H9 (cell line): ENCODE data around the gene MARCHF10. TPM values are rescaled to one million over a fixed set of nuclear protein-coding genes. Genes with fewer than 3 reads are reported as not detected.

Source experiments
- DNase-seq: peaks from one replicate; pipeline ENCODE4 v3.0.0-alpha.2; 2017
- H2AFZ ChIP-seq: one replicate; pipeline ENCODE4 v1.6.1; 2013; ENCODE audit warnings: mild to moderate bottlenecking, low read length, control low read depth, moderate library complexity
- H2AK5ac ChIP-seq: 2 replicates; pipeline ENCODE4 v1.6.1; 2013; ENCODE audit warnings: low read length, control low read depth, mixed read lengths; ENCODE audit not compliant: insufficient read length
- H2BK120ac ChIP-seq: one replicate; pipeline ENCODE4 v1.6.1; 2013; ENCODE audit warnings: low read depth, mild to moderate bottlenecking, low read length, control low read depth, inconsistent platforms; ENCODE audit not compliant: poor library complexity, severe bottlenecking
- H2BK12ac ChIP-seq: 2 replicates; pipeline ENCODE4 v1.6.1; 2013; ENCODE audit warnings: low read length, control low read depth, mixed read lengths, low read depth; ENCODE audit not compliant: insufficient read length
- H2BK15ac ChIP-seq: 2 replicates; pipeline ENCODE4 v1.6.1; 2013; ENCODE audit warnings: low read depth, low read length, control low read depth
- H2BK20ac ChIP-seq: one replicate; pipeline ENCODE4 v1.6.1; 2013; ENCODE audit warnings: low read depth, mild to moderate bottlenecking, low read length, control low read depth, inconsistent platforms; ENCODE audit not compliant: poor library complexity, severe bottlenecking
- H2BK5ac ChIP-seq: 2 replicates; pipeline ENCODE4 v1.6.1; 2013; ENCODE audit warnings: low read length, control low read depth, mixed read lengths; ENCODE audit not compliant: insufficient read length
- H3K14ac ChIP-seq: 2 replicates; pipeline ENCODE4 v1.6.1; 2013; ENCODE audit warnings: low read length, control low read depth; ENCODE audit not compliant: insufficient read depth
- H3K18ac ChIP-seq: 2 replicates; pipeline ENCODE4 v1.6.1; 2013; ENCODE audit warnings: low read depth, mild to moderate bottlenecking, mixed read lengths, low read length, control low read depth; ENCODE audit not compliant: insufficient read length
- H3K23ac ChIP-seq: 2 replicates; pipeline ENCODE4 v1.6.1; 2013; ENCODE audit warnings: low read length, control low read depth, mixed read lengths, low read depth; ENCODE audit not compliant: insufficient read length
- H3K23me2 ChIP-seq: 2 replicates; pipeline ENCODE4 v1.6.1; 2013; ENCODE audit warnings: low read depth, mild to moderate bottlenecking, mixed read lengths, low read length, control low read depth; ENCODE audit not compliant: insufficient read length, poor library complexity, severe bottlenecking
- H3K27ac ChIP-seq: 2 replicates; pipeline ENCODE4 v1.5.1; 2013; ENCODE audit warnings: low read length, control low read depth, mixed read lengths, low read depth; ENCODE audit not compliant: insufficient read length
- H3K27me3 ChIP-seq: 2 replicates; pipeline ENCODE4 v1.6.1; 2013; ENCODE audit warnings: low read length, control low read depth, inconsistent platforms; ENCODE audit not compliant: insufficient read depth
- H3K4ac ChIP-seq: 2 replicates; pipeline ENCODE4 v1.6.1; 2013; ENCODE audit warnings: low read depth, mild to moderate bottlenecking, control low read depth, inconsistent platforms, low read length, moderate library complexity
- H3K4me1 ChIP-seq: 2 replicates; pipeline ENCODE4 v1.6.1; 2013; ENCODE audit warnings: low read length, control low read depth, inconsistent platforms; ENCODE audit not compliant: insufficient read depth
- H3K4me2 ChIP-seq: 2 replicates; pipeline ENCODE4 v1.6.1; 2013; ENCODE audit warnings: low read length, control low read depth, mixed read lengths; ENCODE audit not compliant: insufficient read length, insufficient read depth
- H3K56ac ChIP-seq: 2 replicates; pipeline ENCODE4 v1.6.1; 2013; ENCODE audit warnings: low read depth, mild to moderate bottlenecking, mixed read lengths, low read length, control low read depth; ENCODE audit not compliant: insufficient read length
- H3K79me1 ChIP-seq: 2 replicates; pipeline ENCODE4 v1.6.1; 2013; ENCODE audit warnings: low read depth, mild to moderate bottlenecking, moderate library complexity, low read length, control low read depth, inconsistent platforms; ENCODE audit not compliant: insufficient read depth, poor library complexity, severe bottlenecking
- H3K79me2 ChIP-seq: 2 replicates; pipeline ENCODE4 v1.6.1; 2013; ENCODE audit warnings: low read length, control low read depth, inconsistent platforms; ENCODE audit not compliant: insufficient read depth
- H3K9ac ChIP-seq: 2 replicates; pipeline ENCODE4 v1.6.1; 2013; ENCODE audit warnings: low read length, control low read depth, mixed read lengths; ENCODE audit not compliant: insufficient read length; ENCODE audit errors: extremely low read depth
- H3K9me3 ChIP-seq: one replicate; pipeline ENCODE4 v1.6.1; 2013; ENCODE audit warnings: low read depth, low read length, inconsistent platforms; ENCODE audit not compliant: control insufficient read depth
- H3T11ph ChIP-seq: one replicate; pipeline ENCODE4 v1.6.1; 2013; ENCODE audit warnings: mild to moderate bottlenecking, low read length, control low read depth, inconsistent platforms
- H4K20me1 ChIP-seq: one replicate; pipeline ENCODE4 v1.6.1; 2013; ENCODE audit not compliant: control insufficient read depth, insufficient read length, insufficient read depth
- H4K5ac ChIP-seq: 2 replicates; pipeline ENCODE4 v1.6.1; 2013; ENCODE audit warnings: low read depth, mild to moderate bottlenecking, mixed read lengths, low read length, control low read depth; ENCODE audit not compliant: insufficient read length
- H4K8ac ChIP-seq: replicated peaks from 2 replicates; pipeline ENCODE4 v1.6.1; 2013; ENCODE audit warnings: low read length, control low read depth, mixed read lengths, low read depth; ENCODE audit not compliant: insufficient read length
- H4K91ac ChIP-seq: 2 replicates; pipeline ENCODE4 v1.6.1; 2013; ENCODE audit warnings: low read depth, mild to moderate bottlenecking, moderate library complexity, mixed read lengths, low read length, control low read depth; ENCODE audit not compliant: insufficient read length
- H3K27ac Mint-ChIP-seq, 3 experiments: 2 replicates in 2 of 3; 3 replicates in 1 of 3; pipeline ENCODE4 v1.8.0; 2020 to 2021; ENCODE audit warnings: mixed read lengths in 3 of 3, mild to moderate bottlenecking in 1 of 3, moderate library complexity in 1 of 3
- H3K27me3 Mint-ChIP-seq: 2 replicates; pipeline ENCODE4 v1.8.0; 2021; ENCODE audit warnings: low read depth, mild to moderate bottlenecking, moderate library complexity, mixed read lengths
- H3K36me3 Mint-ChIP-seq, 3 experiments: 2 replicates in 2 of 3; 3 replicates in 1 of 3; pipeline ENCODE4 v1.8.0; 2020 to 2021; ENCODE audit warnings: low read depth in 3 of 3, mixed read lengths in 3 of 3; ENCODE audit not compliant: insufficient read depth in 1 of 3
- H3K4me1 Mint-ChIP-seq, 2 experiments: 2 replicates each; pipeline ENCODE4 v1.8.0; 2020; ENCODE audit warnings: mixed read lengths in 2 of 2
- H3K4me3 Mint-ChIP-seq, 2 experiments: 2 replicates in 1 of 2; 3 replicates in 1 of 2; pipeline ENCODE4 v1.8.0; 2020 to 2021; ENCODE audit warnings: mild to moderate bottlenecking in 2 of 2, mixed read lengths in 2 of 2, moderate library complexity in 1 of 2
- H3K9me3 Mint-ChIP-seq, 2 experiments: 2 replicates in 1 of 2; 3 replicates in 1 of 2; pipeline ENCODE4 v1.8.0; 2020; ENCODE audit warnings: mild to moderate bottlenecking in 2 of 2, mixed read lengths in 2 of 2, moderate library complexity in 1 of 2
- CTCF ChIP-seq: fragments of 200-600 bp; sonication (generic); conservative IDR thresholded peaks from 3 replicates; pipeline ENCODE4 v1.8.0; 2021; ENCODE audit warnings: antibody characterized with exemption, mild to moderate bottlenecking
- WGBS: extraction: QIAGEN DNeasy Blood & Tissue Kit; methylation state at CpG from one replicate; pipeline ENCODE4 v1.1.7; 2013; ENCODE audit warnings: missing lambda C conversion rate, low lambda C conversion rate, mixed read lengths; ENCODE audit not compliant: insufficient read length; ENCODE audit errors: extremely low coverage; 5-methylcytosine and 5-hydroxymethylcytosine counted together
- total RNA-seq: library from RNA; stranded (reverse); gene quantifications from 2 replicates; pipeline ENCODE4 v1.2.1, GENCODE V29; 2021

Gene MARCHF10
- total RNA-seq, 1 experiment from 2014 or later: not detected

GRCh38 chr17:62793919-62794665 is 14.0 kb downstream of the MARCHF10 start:
- H3K4me1 Mint-ChIP-seq: peaks cover 13 to 19% of the 10 kb centered on the region in 2 experiments; a peak in 3 of 4 replicates
- peaks cover 8 to 16% of the 10 kb centered on the region in 2 experiments for H3K9me3 Mint-ChIP-seq
- H2AK5ac ChIP-seq: no peak overlapping the region
- H4K91ac ChIP-seq: no peak overlapping the region
- no peak for TF ChIP-seq CTCF
- no peak overlapping the region for H3K27ac Mint-ChIP-seq
- no peaks in the 10 kb centered on the region for H3K79me1 ChIP-seq
- H4K8ac ChIP-seq: no peak overlapping the region
- H3K27ac ChIP-seq: no peak overlapping the region
- no peak overlapping the region for H2BK5ac ChIP-seq
- H3K23me2 ChIP-seq: no peaks in the 10 kb centered on the region
- WGBS: 100% methylated on average over 1 of the region's 3 CpGs
- no peaks in the 10 kb centered on the region for H3K27me3 ChIP-seq
- H2BK12ac ChIP-seq: no peak overlapping the region
- H3K9me3 ChIP-seq: no peaks in the 10 kb centered on the region
- H2AFZ ChIP-seq: no peak overlapping the region
- H3K4me1 ChIP-seq: no peaks in the 10 kb centered on the region
- no peak overlapping the region for H3K23ac ChIP-seq
- no peak overlapping the region for H2BK20ac ChIP-seq
- no peaks in the 10 kb centered on the region for H3K79me2 ChIP-seq
- H2BK15ac ChIP-seq: no peak overlapping the region
- no peak overlapping the region for H3T11ph ChIP-seq
- no peak overlapping the region for H2BK120ac ChIP-seq
- DNase-seq: no peak
- H3K4ac ChIP-seq: no peak overlapping the region
- no peak overlapping the region for H3K18ac ChIP-seq
- no peak overlapping the region for H3K14ac ChIP-seq
- no peak overlapping the region for H3K4me3 Mint-ChIP-seq
- H3K9ac ChIP-seq: no peak overlapping the region
- no peaks in the 10 kb centered on the region; the same call in 1 of the 2 replicates for H3K27me3 Mint-ChIP-seq
- no peaks in the 10 kb centered on the region for H4K20me1 ChIP-seq
- no peak overlapping the region for H4K5ac ChIP-seq
- no peak overlapping the region for H3K56ac ChIP-seq
- H3K4me2 ChIP-seq: no peak overlapping the region
- H3K36me3 Mint-ChIP-seq: peaks cover 0 to 25% (median 3%) of the 10 kb centered on the region in 3 experiments; a peak in 6 of 7 replicates
